Liver (tissue), 9 donors: ENCODE measurements around the gene TDRD7. TPM values are rescaled to one million over a fixed set of nuclear protein-coding genes. Genes with fewer than 3 reads are reported as not detected.

Experiments used
- DNase-seq: peaks from one replicate; pipeline ENCODE4 v3.0.0-alpha.2; 2017; ENCODE audit warnings: low spot score
- H3K27ac ChIP-seq, 2 donors: one replicate each; pipeline ENCODE4 v1.7.0; 2013; ENCODE audit warnings: inconsistent platforms in 2 of 2, low read length in 2 of 2, control low read depth in 1 of 2, low read depth in 1 of 2, mild to moderate bottlenecking in 1 of 2
- H3K27me3 ChIP-seq, 4 donors: one replicate each; pipeline versions ENCODE4 v1.6.1 to v1.7.0; 2013; ENCODE audit warnings: low read length in 3 of 4, inconsistent platforms in 1 of 4, mild to moderate bottlenecking in 1 of 4, moderate library complexity in 1 of 4; ENCODE audit not compliant: control insufficient read depth in 4 of 4, insufficient read depth in 4 of 4
- H3K36me3 ChIP-seq, 4 donors: one replicate each; pipeline versions ENCODE4 v1.6.1 to v1.7.0; 2013; ENCODE audit warnings: low read length in 3 of 4, mild to moderate bottlenecking in 3 of 4, low read depth in 1 of 4, moderate library complexity in 1 of 4; ENCODE audit not compliant: control insufficient read depth in 4 of 4, insufficient read depth in 3 of 4
- H3K4me1 ChIP-seq, 4 donors: one replicate each; pipeline versions ENCODE4 v1.6.1 to v1.7.0; 2013; ENCODE audit warnings: low read length in 3 of 4, mild to moderate bottlenecking in 3 of 4, moderate library complexity in 1 of 4; ENCODE audit not compliant: control insufficient read depth in 4 of 4, insufficient read depth in 4 of 4
- H3K4me3 ChIP-seq, 3 donors: one replicate each; pipeline versions ENCODE4 v1.6.1 to v1.7.0; 2013; ENCODE audit warnings: low read length in 3 of 3, control low read depth in 1 of 3, low read depth in 1 of 3, mild to moderate bottlenecking in 1 of 3
- H3K9ac ChIP-seq, 2 donors: one replicate each; pipeline ENCODE4 v1.7.0; 2013; ENCODE audit warnings: low read length in 2 of 2, mild to moderate bottlenecking in 2 of 2, moderate library complexity in 2 of 2, control low read depth in 1 of 2, low read depth in 1 of 2
- H3K9me3 ChIP-seq, 4 donors: one replicate each; pipeline versions ENCODE4 v1.6.1 to v1.7.0; 2013; ENCODE audit warnings: low read length in 3 of 4; ENCODE audit not compliant: control insufficient read depth in 4 of 4
- FOXA1 ChIP-seq: IDR thresholded peaks from 2 replicates; pipeline ENCODE4 v1.6.1; 2016; ENCODE audit warnings: antibody characterized with exemption
- FOXA2 ChIP-seq: IDR thresholded peaks from 2 replicates; pipeline ENCODE4 v1.6.1; 2016; ENCODE audit warnings: antibody characterized with exemption
- GABPA ChIP-seq, 2 donors: IDR thresholded peaks in 1 of 2; conservative IDR thresholded peaks in 1 of 2; 2 replicates each; pipeline ENCODE4 v1.6.1; 2016; ENCODE audit warnings: antibody characterized with exemption in 2 of 2, mild to moderate bottlenecking in 1 of 2, moderate library complexity in 1 of 2
- HNF4A ChIP-seq, 2 donors: conservative IDR thresholded peaks; 2 replicates each; pipeline ENCODE4 v1.6.1; 2016; ENCODE audit warnings: antibody characterized with exemption in 2 of 2, mild to moderate bottlenecking in 2 of 2
- HNF4G ChIP-seq: IDR thresholded peaks from 2 replicates; pipeline ENCODE4 v1.6.1; 2016; ENCODE audit warnings: antibody characterized with exemption
- JUND ChIP-seq, 2 donors: IDR thresholded peaks; 2 replicates each; pipeline ENCODE4 v1.6.1; 2016; ENCODE audit warnings: antibody characterized with exemption in 2 of 2
- NR2F2 ChIP-seq: IDR thresholded peaks from 2 replicates; pipeline ENCODE4 v1.6.1; 2016; ENCODE audit warnings: antibody characterized with exemption
- RAD21 ChIP-seq, 2 donors: IDR thresholded peaks; 2 replicates each; pipeline ENCODE4 v1.6.1; 2016; ENCODE audit warnings: antibody characterized with exemption in 2 of 2, mild to moderate bottlenecking in 2 of 2
- RXRA ChIP-seq, 2 donors: IDR thresholded peaks; 2 replicates each; pipeline ENCODE4 v1.6.1; 2017 to 2018; ENCODE audit warnings: antibody characterized with exemption in 2 of 2, mild to moderate bottlenecking in 1 of 2
- SP1 ChIP-seq: IDR thresholded peaks from 2 replicates; pipeline ENCODE4 v1.6.1; 2018; ENCODE audit warnings: antibody characterized with exemption, mild to moderate bottlenecking
- YY1 ChIP-seq: IDR thresholded peaks from 2 replicates; pipeline ENCODE4 v1.6.1; 2016; ENCODE audit warnings: antibody characterized with exemption, mild to moderate bottlenecking
- WGBS: extraction: QIAGEN DNeasy Blood & Tissue Kit; methylation state at CpG from one replicate; pipeline ENCODE4 v1.1.7; 2013; 5-methylcytosine and 5-hydroxymethylcytosine counted together
- polyA plus RNA-seq, 2 donors: library from polyadenylated mRNA; stranded (reverse) in 1 of 2; unstranded in 1 of 2; fragments of 200-250 nt in 1 of 2; fragments of >200 nt in 1 of 2; fragmentation: Nextera tagmentation in 1 of 2; extraction: Ambion mirVana in 1 of 2; gene quantifications; one replicate each; pipeline versions ENCODE4 v1.2.1 to v1.2.3, GENCODE V29; 2013 to 2015
- total RNA-seq, 2 donors: library from RNA; depleted of rRNA; stranded (reverse); fragments of >200 nt; gene quantifications; one replicate each; pipeline ENCODE4 v1.2.3, GENCODE V29; 2014
- TF ChIP-seq, protein P1 (sequence below): IDR thresholded peaks from 2 replicates; pipeline ENCODE4 v1.6.1; 2016; ENCODE audit warnings: antibody characterized with exemption, mild to moderate bottlenecking
- TF ChIP-seq, protein P2 (sequence below): IDR thresholded peaks from 2 replicates; pipeline ENCODE4 v1.6.1; 2016; ENCODE audit warnings: antibody characterized with exemption
- TF ChIP-seq, protein P3 (sequence below): IDR thresholded peaks from 2 replicates; pipeline ENCODE4 v1.6.1; 2016; ENCODE audit warnings: antibody characterized with exemption
- TF ChIP-seq, protein P4 (sequence below): IDR thresholded peaks from 2 replicates; pipeline ENCODE4 v1.6.1; 2016; ENCODE audit warnings: antibody characterized with exemption
- TF ChIP-seq, protein P5 (sequence below): fragments of 150-350 bp; IDR thresholded peaks from 2 replicates; pipeline ENCODE4 v1.5.1; 2017; ENCODE audit warnings: improper control_type of control experiment, low read depth, low read length; ENCODE audit not compliant: missing input control
- donor health status: healthy.
- donor health status: healthy.
- donor health status: healthy.
- donor health status: healthy.
- donor health status: healthy.

TDRD7 gene
- total and polyA plus RNA-seq, 4 donors = 3.6 to 6.9 (median 5.4) TPM

DNA sequence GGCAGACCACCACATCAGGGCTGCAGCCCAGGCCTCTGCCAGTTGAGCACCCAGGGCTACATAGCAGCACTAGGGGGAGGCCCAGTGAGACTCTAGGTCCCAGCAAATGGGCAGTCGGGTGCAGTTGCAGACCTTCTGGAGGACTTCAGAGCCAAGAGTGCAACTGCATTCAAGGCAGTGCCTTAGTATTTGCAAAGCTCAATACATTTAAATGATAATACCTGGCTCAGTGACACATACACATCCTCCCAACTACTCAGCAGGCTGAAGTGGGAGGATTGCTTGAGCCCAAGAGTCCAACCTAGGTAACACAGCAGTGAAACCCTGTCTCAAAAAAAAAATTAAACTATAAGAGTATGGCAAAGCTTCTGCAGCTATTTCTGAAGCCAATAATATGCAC is 51.0 kb downstream of the TDRD7 start (continued):
- TF ChIP-seq, protein P1, sequence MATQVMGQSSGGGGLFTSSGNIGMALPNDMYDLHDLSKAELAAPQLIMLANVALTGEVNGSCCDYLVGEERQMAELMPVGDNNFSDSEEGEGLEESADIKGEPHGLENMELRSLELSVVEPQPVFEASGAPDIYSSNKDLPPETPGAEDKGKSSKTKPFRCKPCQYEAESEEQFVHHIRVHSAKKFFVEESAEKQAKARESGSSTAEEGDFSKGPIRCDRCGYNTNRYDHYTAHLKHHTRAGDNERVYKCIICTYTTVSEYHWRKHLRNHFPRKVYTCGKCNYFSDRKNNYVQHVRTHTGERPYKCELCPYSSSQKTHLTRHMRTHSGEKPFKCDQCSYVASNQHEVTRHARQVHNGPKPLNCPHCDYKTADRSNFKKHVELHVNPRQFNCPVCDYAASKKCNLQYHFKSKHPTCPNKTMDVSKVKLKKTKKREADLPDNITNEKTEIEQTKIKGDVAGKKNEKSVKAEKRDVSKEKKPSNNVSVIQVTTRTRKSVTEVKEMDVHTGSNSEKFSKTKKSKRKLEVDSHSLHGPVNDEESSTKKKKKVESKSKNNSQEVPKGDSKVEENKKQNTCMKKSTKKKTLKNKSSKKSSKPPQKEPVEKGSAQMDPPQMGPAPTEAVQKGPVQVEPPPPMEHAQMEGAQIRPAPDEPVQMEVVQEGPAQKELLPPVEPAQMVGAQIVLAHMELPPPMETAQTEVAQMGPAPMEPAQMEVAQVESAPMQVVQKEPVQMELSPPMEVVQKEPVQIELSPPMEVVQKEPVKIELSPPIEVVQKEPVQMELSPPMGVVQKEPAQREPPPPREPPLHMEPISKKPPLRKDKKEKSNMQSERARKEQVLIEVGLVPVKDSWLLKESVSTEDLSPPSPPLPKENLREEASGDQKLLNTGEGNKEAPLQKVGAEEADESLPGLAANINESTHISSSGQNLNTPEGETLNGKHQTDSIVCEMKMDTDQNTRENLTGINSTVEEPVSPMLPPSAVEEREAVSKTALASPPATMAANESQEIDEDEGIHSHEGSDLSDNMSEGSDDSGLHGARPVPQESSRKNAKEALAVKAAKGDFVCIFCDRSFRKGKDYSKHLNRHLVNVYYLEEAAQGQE = no peak
- TF ChIP-seq JUND (IDR thresholded peaks at IDR 0.05) (no peak), YY1 (no peak)
- TF ChIP-seq, protein P2, sequence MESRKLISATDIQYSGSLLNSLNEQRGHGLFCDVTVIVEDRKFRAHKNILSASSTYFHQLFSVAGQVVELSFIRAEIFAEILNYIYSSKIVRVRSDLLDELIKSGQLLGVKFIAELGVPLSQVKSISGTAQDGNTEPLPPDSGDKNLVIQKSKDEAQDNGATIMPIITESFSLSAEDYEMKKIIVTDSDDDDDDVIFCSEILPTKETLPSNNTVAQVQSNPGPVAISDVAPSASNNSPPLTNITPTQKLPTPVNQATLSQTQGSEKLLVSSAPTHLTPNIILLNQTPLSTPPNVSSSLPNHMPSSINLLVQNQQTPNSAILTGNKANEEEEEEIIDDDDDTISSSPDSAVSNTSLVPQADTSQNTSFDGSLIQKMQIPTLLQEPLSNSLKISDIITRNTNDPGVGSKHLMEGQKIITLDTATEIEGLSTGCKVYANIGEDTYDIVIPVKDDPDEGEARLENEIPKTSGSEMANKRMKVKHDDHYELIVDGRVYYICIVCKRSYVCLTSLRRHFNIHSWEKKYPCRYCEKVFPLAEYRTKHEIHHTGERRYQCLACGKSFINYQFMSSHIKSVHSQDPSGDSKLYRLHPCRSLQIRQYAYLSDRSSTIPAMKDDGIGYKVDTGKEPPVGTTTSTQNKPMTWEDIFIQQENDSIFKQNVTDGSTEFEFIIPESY = no peak

DNA sequence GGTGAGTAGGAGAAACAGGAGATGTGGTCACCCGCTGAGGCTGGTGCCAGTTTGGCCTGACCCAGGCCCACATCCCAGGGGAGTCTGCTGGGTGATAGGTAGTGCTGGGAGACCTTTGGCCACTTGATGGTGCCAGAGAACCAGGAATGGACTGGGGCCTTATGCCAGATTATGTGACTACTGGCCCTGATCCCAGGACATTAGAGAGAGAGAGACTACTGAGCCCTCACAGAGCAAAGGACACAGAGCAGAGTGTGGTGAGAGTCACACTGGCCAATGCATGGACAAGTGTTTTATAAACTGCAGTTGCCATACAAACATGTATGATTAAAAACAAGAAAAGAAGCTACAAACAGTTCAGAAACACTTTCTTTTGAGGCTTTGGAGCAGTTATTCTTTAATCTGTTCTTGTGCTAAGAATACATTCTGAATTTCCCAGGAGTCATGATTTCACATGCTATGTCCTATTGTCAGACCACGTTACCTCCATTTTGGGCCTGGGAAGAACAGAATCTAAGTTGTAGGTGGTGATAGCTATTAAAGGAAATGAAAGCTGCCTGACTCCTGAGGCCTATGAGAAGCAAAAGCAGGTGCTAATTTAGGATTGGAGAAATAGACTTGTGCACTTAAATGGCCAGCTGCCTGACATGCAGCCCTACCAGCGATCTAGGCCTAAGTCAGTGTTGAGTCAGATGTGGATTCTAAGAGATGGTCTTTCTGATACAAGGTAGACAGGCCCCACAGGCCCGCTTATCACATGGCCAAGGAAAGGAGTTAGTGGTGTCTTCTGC is 57.0 kb downstream of the TDRD7 start:
- peaks cover 0 to 6% (median 4%) of the 10 kb centered on the region in 4 donors for H3K36me3 ChIP-seq
- H3K4me3 ChIP-seq = no peak overlapping the region
- no peaks in the 10 kb centered on the region for H3K27me3 ChIP-seq
- DNase-seq = peak; percentile 76
- H3K4me1 ChIP-seq = peaks cover 5 to 8% (median 5%) of the 10 kb centered on the region in 4 donors
- H3K9me3 ChIP-seq = no peaks in the 10 kb centered on the region
- WGBS = 76% methylated on average over 4 of the region's 4 CpGs
- peak overlapping the region in 1 of 2 donors; percentile 45 for H3K9ac ChIP-seq
- H3K27ac ChIP-seq = peak overlapping the region; percentile 51 to 66
- TF ChIP-seq RAD21 (IDR thresholded peaks at IDR 0.05) (peak; percentile 99 to 100), JUND (IDR thresholded peaks at IDR 0.05) (peak in 1 of 2 donors; percentile 34), YY1 (peak; percentile 65), FOXA1 (peak; percentile 11), HNF4G (peak; percentile 41), RXRA (IDR thresholded peaks at IDR 0.05) (peak; percentile 63), GABPA (IDR thresholded peaks at IDR 0.05 in 1 of 2, conservative IDR thresholded peaks at IDR 0.05 in 1 of 2) (no peak), HNF4A (conservative IDR thresholded peaks at IDR 0.05) (peak; percentile 85 to 87), FOXA2 (no peak), SP1 (peak; percentile 76), NR2F2 (no peak)
- TF ChIP-seq, protein P3, sequence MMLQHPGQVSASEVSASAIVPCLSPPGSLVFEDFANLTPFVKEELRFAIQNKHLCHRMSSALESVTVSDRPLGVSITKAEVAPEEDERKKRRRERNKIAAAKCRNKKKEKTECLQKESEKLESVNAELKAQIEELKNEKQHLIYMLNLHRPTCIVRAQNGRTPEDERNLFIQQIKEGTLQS = no peak
- TF ChIP-seq, protein P2 = no peak
- TF ChIP-seq, protein P1 = peak; percentile 68
- TF ChIP-seq, protein P4, sequence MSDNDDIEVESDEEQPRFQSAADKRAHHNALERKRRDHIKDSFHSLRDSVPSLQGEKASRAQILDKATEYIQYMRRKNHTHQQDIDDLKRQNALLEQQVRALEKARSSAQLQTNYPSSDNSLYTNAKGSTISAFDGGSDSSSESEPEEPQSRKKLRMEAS = peak; percentile 31
- TF ChIP-seq, protein P5, sequence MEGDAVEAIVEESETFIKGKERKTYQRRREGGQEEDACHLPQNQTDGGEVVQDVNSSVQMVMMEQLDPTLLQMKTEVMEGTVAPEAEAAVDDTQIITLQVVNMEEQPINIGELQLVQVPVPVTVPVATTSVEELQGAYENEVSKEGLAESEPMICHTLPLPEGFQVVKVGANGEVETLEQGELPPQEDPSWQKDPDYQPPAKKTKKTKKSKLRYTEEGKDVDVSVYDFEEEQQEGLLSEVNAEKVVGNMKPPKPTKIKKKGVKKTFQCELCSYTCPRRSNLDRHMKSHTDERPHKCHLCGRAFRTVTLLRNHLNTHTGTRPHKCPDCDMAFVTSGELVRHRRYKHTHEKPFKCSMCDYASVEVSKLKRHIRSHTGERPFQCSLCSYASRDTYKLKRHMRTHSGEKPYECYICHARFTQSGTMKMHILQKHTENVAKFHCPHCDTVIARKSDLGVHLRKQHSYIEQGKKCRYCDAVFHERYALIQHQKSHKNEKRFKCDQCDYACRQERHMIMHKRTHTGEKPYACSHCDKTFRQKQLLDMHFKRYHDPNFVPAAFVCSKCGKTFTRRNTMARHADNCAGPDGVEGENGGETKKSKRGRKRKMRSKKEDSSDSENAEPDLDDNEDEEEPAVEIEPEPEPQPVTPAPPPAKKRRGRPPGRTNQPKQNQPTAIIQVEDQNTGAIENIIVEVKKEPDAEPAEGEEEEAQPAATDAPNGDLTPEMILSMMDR = peak; percentile 96
